Measurements from ENCODE around the gene ZSWIM9. TPM values are rescaled to one million over a fixed set of nuclear protein-coding genes. Genes with fewer than 3 reads are reported as not detected.

The ZSWIM9 gene
- total and polyA plus RNA-seq, 9 donors: 3.2 to 11.9 (median 7.5) TPM

- Histone ChIP-seq H3K9me3 (no peaks in the 10 kb centered on the region), H3K36me3 (no peaks in the 10 kb centered on the region), H3K4me3 (no peak overlapping the region), H3K27ac (no peak overlapping the region), H3K4me1 (ENCODE audit: insufficient read depth) (no peaks in the 10 kb centered on the region), H3K27me3 (no peaks in the 10 kb centered on the region)
- intact Hi-C loops (cut with DNase I): loop anchor here in 1 of 4 donors (5.0 kb wide), 2 partner anchors 36 to 171 kb away; partner anchors contain the start of gene PLA2G4C
- WGBS, 3 donors: 86 to 93% (median 91%) methylated on average over 9 of the region's 9 CpGs
- no peak for TF ChIP-seq EP300 (IDR thresholded peaks at IDR 0.05)
- no peak for TF ChIP-seq POLR2A (IDR thresholded peaks at IDR 0.05)
- no peak for TF ChIP-seq CTCF (IDR thresholded peaks at IDR 0.05)
- DNase-seq: no peak
Measured at GRCh38 chr19:48148576-48148975, 21.9 kb upstream of the ZSWIM9 start.

- Histone ChIP-seq H3K36me3 (no peaks in the 10 kb centered on the region), H3K27me3 (no peaks in the 10 kb centered on the region), H3K4me3 (no peak overlapping the region), H3K9me3 (no peaks in the 10 kb centered on the region), H3K4me1 (ENCODE audit: insufficient read depth) (no peaks in the 10 kb centered on the region), H3K27ac (no peak overlapping the region)
- peak in 1 of 5 donors; percentile 30 for DNase-seq
- 45 to 67% (median 65%) methylated on average over 6 of the region's 6 CpGs for WGBS, 3 donors
- intact Hi-C loops (cut with DNase I): loop anchor here in 1 of 4 donors (5.0 kb wide), 2 partner anchors 37 to 172 kb away; partner anchors contain the start of gene PLA2G4C
- TF ChIP-seq EP300 (IDR thresholded peaks at IDR 0.05) (no peak), CTCF (IDR thresholded peaks at IDR 0.05) (no peak)
Measured at GRCh38 chr19:48149430-48149829, 21.1 kb upstream of the ZSWIM9 start.

- H3K4me3 ChIP-seq: no peak overlapping the region
- intact Hi-C loops (cut with DNase I): loop anchor here in 3 of 4 donors (5.0 to 10.0 kb wide), 3 partner anchors 40 to 188 kb away; partner anchors contain the start of gene PLA2G4C (in 1 of the 3)
- no peaks in the 10 kb centered on the region for H3K9me3 ChIP-seq
- H3K27me3 ChIP-seq: no peaks in the 10 kb centered on the region
- 29 to 33% (median 30%) methylated on average over 8 of the region's 8 CpGs for WGBS, 3 donors
- no peaks in the 10 kb centered on the region for H3K4me1 ChIP-seq (ENCODE audit: insufficient read depth)
- peak; percentile 27 to 72 (median 63) for DNase-seq
- H3K27ac ChIP-seq: no peak overlapping the region
- TF ChIP-seq CTCF (IDR thresholded peaks at IDR 0.05) (peak; percentile 69 to 80 (median 75)), EP300 (IDR thresholded peaks at IDR 0.05) (no peak), POLR2A (IDR thresholded peaks at IDR 0.05) (no peak)
- no peaks in the 10 kb centered on the region for H3K36me3 ChIP-seq
Measured at GRCh38 chr19:48152551-48152950, 17.9 kb upstream of the ZSWIM9 start.

- H3K9me3 ChIP-seq: no peaks in the 10 kb centered on the region
- intact Hi-C loops (cut with DNase I): loop anchor here in 3 of 4 donors (5.0 to 10.0 kb wide), 3 partner anchors 42 to 189 kb away; partner anchors contain the start of gene PLA2G4C (in 1 of the 3)
- whole genome bisulfite sequencing, 3 donors: 48 to 56% (median 56%) methylated on average over 9 of the region's 9 CpGs
Measured at GRCh38 chr19:48154003-48154402, 16.5 kb upstream of the ZSWIM9 start.

More at GRCh38 chr19:48154003-48154402, 16.5 kb upstream of the ZSWIM9 start:
- Histone ChIP-seq H3K27ac (no peak overlapping the region), H3K4me1 (ENCODE audit: insufficient read depth) (no peaks in the 10 kb centered on the region), H3K4me3 (no peak overlapping the region), H3K27me3 (no peaks in the 10 kb centered on the region), H3K36me3 (no peaks in the 10 kb centered on the region)
- TF ChIP-seq POLR2A (IDR thresholded peaks at IDR 0.05) (no peak), CTCF (IDR thresholded peaks at IDR 0.05) (no peak), EP300 (IDR thresholded peaks at IDR 0.05) (no peak)
- DNase-seq: no peak
